HUES48 (cell line): ENCODE data around the gene KMT2B.
"Not testable (repeated sequence)": the region's sequence is repeated elsewhere in the genome, so short reads cannot be mapped to it uniquely, and the experiment has no call there.

Source experiments
- H3K27ac ChIP-seq: one replicate; pipeline ENCODE4 v1.7.0; 2013; ENCODE audit warnings: low read depth, low read length, inconsistent platforms
- H3K27me3 ChIP-seq: 2 replicates; pipeline ENCODE4 v1.6.1; 2013; ENCODE audit warnings: mild to moderate bottlenecking, low read length; ENCODE audit not compliant: control insufficient read depth, insufficient read depth
- H3K36me3 ChIP-seq: 2 replicates; pipeline ENCODE4 v1.6.1; 2013; ENCODE audit warnings: low read length; ENCODE audit not compliant: control insufficient read depth, insufficient read depth
- H3K4me1 ChIP-seq: 2 replicates; pipeline ENCODE4 v1.6.1; 2013; ENCODE audit warnings: mild to moderate bottlenecking, low read length; ENCODE audit not compliant: control insufficient read depth, insufficient read depth
- H3K4me3 ChIP-seq: 2 replicates; pipeline ENCODE4 v1.5.1; 2013; ENCODE audit warnings: mild to moderate bottlenecking, low read depth, low read length
- H3K9ac ChIP-seq: 2 replicates; pipeline ENCODE4 v1.6.1; 2013; ENCODE audit warnings: mild to moderate bottlenecking, low read depth, low read length, moderate library complexity
- H3K9me3 ChIP-seq: 2 replicates; pipeline ENCODE4 v1.6.1; 2013; ENCODE audit warnings: low read length; ENCODE audit not compliant: control insufficient read depth, insufficient read depth

KMT2B gene

DNA sequence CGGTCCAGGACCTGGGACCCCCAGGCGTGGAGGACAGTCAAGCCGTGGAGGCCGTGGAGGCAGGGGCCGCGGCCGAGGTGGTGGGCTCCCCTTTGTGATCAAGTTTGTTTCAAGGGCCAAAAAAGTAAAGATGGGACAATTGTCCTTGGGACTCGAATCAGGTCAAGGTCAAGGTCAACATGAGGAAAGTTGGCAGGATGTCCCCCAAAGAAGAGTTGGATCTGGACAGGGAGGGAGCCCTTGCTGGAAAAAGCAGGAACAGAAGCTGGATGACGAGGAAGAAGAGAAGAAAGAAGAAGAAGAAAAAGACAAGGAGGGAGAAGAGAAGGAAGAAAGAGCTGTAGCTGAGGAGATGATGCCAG, 2.3 kb downstream of the KMT2B start:
- H3K9ac ChIP-seq: no peak overlapping the region
- H3K9me3 ChIP-seq: no peaks in the 10 kb centered on the region
- H3K4me3 ChIP-seq: no peak overlapping the region
- no peaks in the 10 kb centered on the region for H3K27me3 ChIP-seq
- peaks cover 16% of the 10 kb centered on the region for H3K4me1 ChIP-seq
- peaks cover 52% of the 10 kb centered on the region for H3K36me3 ChIP-seq
- no peak overlapping the region for H3K27ac ChIP-seq

DNA sequence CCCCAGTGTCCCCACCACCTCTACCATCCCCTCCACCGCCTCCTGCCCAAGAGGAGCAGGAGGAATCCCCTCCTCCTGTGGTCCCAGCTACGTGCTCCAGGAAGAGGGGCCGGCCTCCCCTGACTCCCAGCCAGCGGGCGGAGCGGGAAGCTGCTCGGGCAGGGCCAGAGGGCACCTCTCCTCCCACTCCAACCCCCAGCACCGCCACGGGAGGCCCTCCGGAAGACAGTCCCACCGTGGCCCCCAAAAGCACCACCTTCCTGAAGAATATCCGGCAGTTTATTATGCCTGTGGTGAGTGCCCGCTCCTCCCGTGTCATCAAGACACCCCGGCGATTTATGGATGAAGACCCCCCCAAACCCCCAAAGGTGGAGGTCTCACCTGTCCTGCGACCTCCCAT, 2.8 kb downstream of the KMT2B start:
- H3K27ac ChIP-seq: no peak overlapping the region
- no peak overlapping the region for H3K9ac ChIP-seq
- H3K4me1 ChIP-seq: peaks cover 10% of the 10 kb centered on the region
- peaks cover 57% of the 10 kb centered on the region for H3K36me3 ChIP-seq
- no peak overlapping the region for H3K4me3 ChIP-seq
- H3K9me3 ChIP-seq: no peaks in the 10 kb centered on the region
- H3K27me3 ChIP-seq: no peaks in the 10 kb centered on the region

DNA sequence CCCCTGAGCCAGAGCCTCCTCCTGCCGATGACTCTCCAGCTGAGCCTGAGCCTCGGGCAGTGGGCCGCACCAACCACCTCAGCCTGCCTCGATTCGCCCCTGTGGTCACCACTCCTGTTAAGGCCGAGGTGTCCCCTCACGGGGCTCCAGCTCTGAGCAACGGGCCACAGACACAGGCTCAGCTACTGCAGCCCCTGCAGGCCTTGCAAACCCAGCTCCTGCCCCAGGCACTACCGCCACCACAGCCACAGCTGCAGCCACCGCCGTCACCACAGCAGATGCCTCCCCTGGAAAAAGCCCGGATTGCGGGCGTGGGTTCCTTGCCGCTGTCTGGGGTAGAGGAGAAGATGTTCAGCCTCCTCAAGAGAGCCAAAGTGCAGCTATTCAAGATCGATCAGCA, 3.6 kb downstream of the KMT2B start:
- no peaks in the 10 kb centered on the region for H3K9me3 ChIP-seq
- no peaks in the 10 kb centered on the region for H3K27me3 ChIP-seq
- peaks cover 7% of the 10 kb centered on the region for H3K4me1 ChIP-seq
- no peak overlapping the region for H3K9ac ChIP-seq
- H3K27ac ChIP-seq: no peak overlapping the region
- H3K4me3 ChIP-seq: no peak overlapping the region
- peaks cover 64% of the 10 kb centered on the region for H3K36me3 ChIP-seq

DNA sequence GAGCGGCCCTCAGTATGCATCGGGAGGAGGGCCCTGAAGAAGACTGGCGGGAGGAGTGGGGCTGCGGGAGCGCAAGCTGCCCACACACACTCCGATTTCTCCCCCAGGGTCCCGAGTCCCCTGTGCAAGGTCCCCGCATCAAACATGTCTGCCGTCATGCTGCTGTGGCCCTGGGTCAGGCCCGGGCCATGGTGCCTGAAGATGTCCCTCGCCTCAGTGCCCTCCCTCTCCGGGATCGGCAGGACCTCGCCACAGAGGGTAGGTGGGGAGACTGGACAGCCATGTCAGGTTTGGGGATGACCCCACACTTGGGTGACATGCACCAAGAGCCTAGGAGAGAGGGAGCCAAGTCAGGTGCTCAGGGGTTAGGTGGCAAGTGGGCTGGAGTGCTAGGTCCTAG, 4.7 kb downstream of the KMT2B start:
- Histone ChIP-seq H3K9ac (no peak overlapping the region), H3K36me3 (peaks cover 73% of the 10 kb centered on the region), H3K4me3 (no peak overlapping the region), H3K4me1 (peaks cover 7% of the 10 kb centered on the region), H3K9me3 (no peaks in the 10 kb centered on the region), H3K27ac (no peak overlapping the region), H3K27me3 (no peaks in the 10 kb centered on the region)

DNA sequence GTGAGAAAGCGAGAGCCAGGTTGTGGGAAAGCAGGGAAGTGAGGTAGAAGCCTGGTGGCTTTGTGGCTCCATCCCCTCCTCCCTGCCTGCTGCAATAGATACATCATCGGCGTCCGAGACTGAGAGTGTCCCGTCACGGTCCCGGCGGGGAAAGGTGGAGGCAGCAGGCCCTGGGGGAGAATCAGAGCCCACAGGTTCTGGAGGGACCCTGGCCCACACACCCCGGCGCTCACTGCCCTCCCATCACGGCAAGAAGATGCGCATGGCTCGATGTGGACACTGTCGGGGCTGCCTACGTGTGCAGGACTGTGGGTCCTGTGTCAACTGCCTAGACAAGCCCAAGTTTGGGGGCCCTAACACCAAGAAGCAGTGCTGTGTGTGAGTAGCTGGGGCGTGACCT, 5.1 kb downstream of the KMT2B start:
- no peak overlapping the region for H3K9ac ChIP-seq
- H3K4me3 ChIP-seq: no peak overlapping the region
- no peaks in the 10 kb centered on the region for H3K9me3 ChIP-seq
- H3K27ac ChIP-seq: no peak overlapping the region
- peaks cover 7% of the 10 kb centered on the region for H3K4me1 ChIP-seq
- H3K36me3 ChIP-seq: peaks cover 77% of the 10 kb centered on the region
- no peaks in the 10 kb centered on the region for H3K27me3 ChIP-seq

DNA sequence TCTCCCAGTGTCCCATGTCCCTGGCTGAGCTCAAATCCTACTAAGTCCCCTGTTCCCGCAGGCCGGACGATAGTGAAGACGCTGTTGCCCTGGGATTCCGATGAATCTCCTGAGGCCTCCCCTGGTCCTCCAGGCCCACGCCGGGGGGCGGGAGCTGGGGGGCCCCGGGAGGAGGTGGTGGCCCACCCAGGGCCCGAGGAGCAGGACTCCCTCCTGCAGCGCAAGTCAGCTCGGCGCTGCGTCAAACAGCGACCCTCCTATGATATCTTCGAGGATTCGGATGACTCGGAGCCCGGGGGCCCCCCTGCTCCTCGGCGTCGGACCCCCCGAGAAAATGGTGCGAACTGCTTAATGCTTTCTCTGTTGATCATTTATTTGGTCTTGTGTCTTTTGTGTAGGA, 5.9 kb downstream of the KMT2B start:
- Histone ChIP-seq H3K9ac (no peak overlapping the region), H3K4me3 (no peak overlapping the region), H3K9me3 (no peaks in the 10 kb centered on the region), H3K27me3 (no peaks in the 10 kb centered on the region), H3K36me3 (peaks cover 85% of the 10 kb centered on the region), H3K27ac (no peak overlapping the region), H3K4me1 (peaks cover 7% of the 10 kb centered on the region)

DNA sequence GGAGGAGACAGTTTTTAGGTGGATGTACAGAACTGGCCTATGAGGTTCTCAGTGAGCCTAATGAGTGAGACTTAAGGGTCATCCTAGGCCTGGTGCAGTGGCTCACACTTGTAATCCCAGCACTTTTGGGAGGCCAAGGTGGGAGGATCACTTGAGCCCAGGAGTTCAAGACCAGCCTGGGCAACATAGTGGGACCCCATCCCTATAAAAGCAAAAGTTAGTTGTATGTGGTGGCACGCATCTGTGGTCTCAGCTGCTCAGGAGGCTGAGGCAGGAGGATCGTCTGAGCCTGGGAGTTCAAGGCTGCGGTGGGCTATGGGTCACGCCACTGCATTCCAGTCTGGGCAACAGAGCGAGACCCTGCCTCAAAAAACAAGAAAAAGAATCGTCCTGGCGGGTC, 6.3 kb downstream of the KMT2B start:
- H3K4me3 ChIP-seq, H3K27ac ChIP-seq, H3K9me3 ChIP-seq, H3K27me3 ChIP-seq, H3K9ac ChIP-seq, H3K4me1 ChIP-seq: not testable (repeated sequence)
- H3K36me3 ChIP-seq: peaks cover 89% of the 10 kb centered on the region

DNA sequence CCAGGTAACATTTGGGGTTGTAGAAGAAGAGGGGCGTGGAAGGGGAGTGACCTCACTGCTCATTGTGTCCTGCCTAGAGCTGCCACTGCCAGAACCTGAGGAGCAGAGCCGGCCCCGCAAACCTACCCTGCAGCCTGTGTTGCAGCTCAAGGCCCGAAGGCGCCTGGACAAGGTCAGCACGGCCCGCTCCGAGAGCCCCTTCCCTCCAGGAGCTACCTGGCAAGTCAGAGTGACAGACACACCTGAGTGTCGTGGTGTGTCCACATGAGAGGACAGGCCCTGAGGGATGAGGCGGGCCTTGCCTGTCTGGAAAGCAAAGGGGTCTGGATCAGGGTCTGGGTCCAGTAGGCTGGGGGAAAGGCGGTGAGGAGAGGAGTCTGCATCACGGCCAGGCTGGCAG, 6.8 kb downstream of the KMT2B start:
- Histone ChIP-seq H3K9ac (no peak overlapping the region), H3K27ac (no peak overlapping the region), H3K36me3 (peaks cover 91% of the 10 kb centered on the region), H3K27me3 (no peaks in the 10 kb centered on the region), H3K4me1 (no peaks in the 10 kb centered on the region), H3K4me3 (no peak overlapping the region), H3K9me3 (no peaks in the 10 kb centered on the region)

DNA sequence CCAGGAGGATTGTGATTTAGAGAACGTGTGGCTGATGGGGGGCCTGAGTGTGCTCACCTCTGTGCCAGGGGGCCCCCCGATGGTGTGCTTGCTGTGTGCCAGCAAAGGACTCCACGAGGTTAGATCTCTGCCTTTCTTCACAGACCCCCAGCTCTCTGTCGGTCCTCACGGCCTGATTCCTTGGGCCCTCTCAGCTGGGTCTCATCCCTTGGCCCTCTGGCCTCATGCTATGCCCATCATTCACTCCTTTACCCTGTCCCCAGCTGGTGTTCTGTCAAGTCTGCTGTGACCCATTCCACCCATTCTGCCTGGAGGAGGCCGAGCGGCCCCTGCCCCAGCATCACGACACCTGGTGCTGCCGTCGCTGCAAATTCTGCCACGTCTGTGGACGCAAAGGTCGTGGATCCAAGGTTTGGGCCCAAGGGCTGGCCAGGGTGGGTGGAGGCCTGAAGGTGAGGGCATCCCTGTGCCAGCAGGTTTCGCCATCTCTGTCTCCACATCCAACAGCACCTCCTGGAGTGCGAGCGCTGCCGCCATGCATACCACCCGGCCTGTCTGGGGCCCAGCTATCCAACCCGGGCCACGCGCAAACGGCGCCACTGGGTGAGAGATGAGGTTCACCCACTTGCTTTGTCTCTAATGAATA, 7.5 kb downstream of the KMT2B start:
- Histone ChIP-seq H3K9ac (no peak overlapping the region), H3K36me3 (peaks cover 92% of the 10 kb centered on the region)

DNA sequence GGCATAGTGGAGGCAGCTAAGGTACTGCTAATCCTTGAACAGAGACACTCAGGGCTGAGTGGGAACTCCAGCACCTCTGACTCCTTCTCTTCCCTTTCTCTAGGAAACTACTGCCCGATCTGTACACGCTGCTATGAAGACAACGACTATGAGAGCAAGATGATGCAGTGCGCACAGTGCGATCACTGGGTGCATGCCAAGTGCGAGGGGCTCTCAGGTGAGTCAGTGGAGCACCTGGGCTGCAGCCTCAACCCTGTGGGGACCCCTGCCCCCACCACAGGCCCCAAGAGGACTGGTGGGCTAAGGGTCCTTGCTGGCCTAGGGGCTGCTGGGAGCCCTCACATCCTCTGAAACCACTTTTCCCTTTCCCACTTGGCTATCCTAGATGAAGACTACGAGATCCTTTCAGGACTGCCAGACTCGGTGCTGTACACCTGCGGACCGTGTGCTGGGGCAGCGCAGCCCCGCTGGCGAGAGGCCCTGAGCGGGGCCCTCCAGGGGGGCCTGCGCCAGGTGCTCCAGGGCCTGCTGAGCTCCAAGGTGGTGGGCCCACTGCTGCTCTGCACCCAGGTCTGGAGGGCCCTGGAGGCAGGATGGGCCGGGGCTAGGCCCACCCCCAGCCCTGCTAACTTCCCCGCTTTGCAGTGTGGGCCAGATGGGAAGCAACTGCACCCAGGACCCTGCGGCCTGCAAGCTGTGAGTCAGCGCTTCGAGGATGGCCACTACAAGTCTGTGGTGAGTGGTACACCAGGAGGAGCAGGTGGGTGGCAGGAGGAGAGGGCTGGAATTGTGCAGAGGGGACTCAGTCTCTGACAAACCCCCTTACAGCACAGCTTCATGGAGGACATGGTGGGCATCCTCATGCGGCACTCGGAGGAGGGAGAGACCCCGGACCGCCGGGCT, 9.5 kb downstream of the KMT2B start:
- Histone ChIP-seq H3K27ac (no peak overlapping the region), H3K4me3 (no peak overlapping the region), H3K4me1 (no peaks in the 10 kb centered on the region), H3K36me3 (peaks cover 98% of the 10 kb centered on the region), H3K9me3 (no peaks in the 10 kb centered on the region), H3K9ac (no peak overlapping the region), H3K27me3 (no peaks in the 10 kb centered on the region)

More for the DNA sequence above, 7.5 kb downstream of the KMT2B start:
- Histone ChIP-seq H3K27ac (no peak overlapping the region), H3K4me1 (no peaks in the 10 kb centered on the region), H3K4me3 (no peak overlapping the region), H3K9me3 (no peaks in the 10 kb centered on the region), H3K27me3 (no peaks in the 10 kb centered on the region)

DNA sequence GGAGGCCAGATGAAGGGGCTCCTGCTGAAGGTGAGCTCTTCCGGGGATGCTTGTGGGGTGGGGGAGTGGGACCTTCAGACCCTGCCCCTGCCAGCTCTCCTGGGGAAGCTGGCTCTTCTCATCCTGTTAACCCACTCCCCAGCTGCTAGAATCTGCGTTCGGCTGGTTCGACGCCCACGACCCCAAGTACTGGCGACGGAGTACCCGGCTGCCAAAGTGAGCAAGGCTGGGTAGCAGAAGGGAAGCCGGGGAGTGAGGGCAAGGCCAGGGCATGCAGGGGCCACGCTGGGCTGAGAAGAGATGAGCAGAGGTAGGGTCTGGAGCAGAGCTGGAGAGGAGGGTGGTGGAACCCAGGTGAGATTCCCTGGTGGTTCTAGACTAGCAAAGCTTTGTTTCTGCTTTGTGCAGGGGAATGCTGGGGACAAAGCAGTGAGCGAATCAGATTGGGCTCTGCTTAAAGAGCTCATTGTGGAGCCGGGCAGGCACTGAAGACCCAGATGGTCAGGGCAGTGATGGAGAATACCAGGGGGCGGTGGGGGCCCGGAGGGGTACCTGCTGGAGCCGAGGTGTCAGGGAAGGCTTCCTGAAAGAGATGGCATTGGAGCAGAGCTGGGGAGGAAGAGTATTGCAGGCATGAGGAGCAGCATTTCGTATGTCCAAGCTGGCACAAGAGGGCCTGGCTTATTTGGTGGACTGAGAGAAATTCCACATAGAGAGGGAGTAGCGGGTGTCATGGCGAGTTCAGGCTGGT, 10.3 kb downstream of the KMT2B start:
- Histone ChIP-seq H3K36me3 (peaks cover 96% of the 10 kb centered on the region), H3K4me3 (no peak overlapping the region), H3K27ac (no peak overlapping the region), H3K4me1 (no peaks in the 10 kb centered on the region), H3K9me3 (no peaks in the 10 kb centered on the region), H3K9ac (no peak overlapping the region), H3K27me3 (no peaks in the 10 kb centered on the region)
